Vagina (tissue), 2 donors: ENCODE results near the gene NPSR1. TPM values are rescaled to one million over a fixed set of nuclear protein-coding genes. Genes with fewer than 3 reads are reported as not detected.

Source experiments
- DNase-seq, 2 donors: peaks; one replicate each; pipeline ENCODE4 v3.0.0-alpha.2; 2017; ENCODE audit errors: extremely low spot score in 2 of 2
- H3K27ac ChIP-seq: fragments of 200-600 bp; sonication (generic); one replicate; pipeline ENCODE4 v1.5.1; 2019
- H3K27me3 ChIP-seq: fragments of 200-600 bp; sonication (generic); one replicate; pipeline ENCODE4 v1.5.1; 2019
- H3K36me3 ChIP-seq, 2 donors: fragments of 200-600 bp; sonication (generic); one replicate each; pipeline ENCODE4 v1.5.1; 2017 to 2019
- H3K4me1 ChIP-seq: fragments of 200-600 bp; sonication (generic); one replicate; pipeline ENCODE4 v1.5.1; 2019
- H3K4me3 ChIP-seq, 2 donors: fragments of 200-600 bp; sonication (generic); 1 replicate in 1 of 2; 2 replicates in 1 of 2; pipeline ENCODE4 v1.5.1; 2016 to 2019
- H3K9me3 ChIP-seq: fragments of 200-600 bp; sonication (generic); one replicate; pipeline ENCODE4 v1.5.1; 2019
- POLR2A ChIP-seq, 2 donors: fragments of 450-650 bp; IDR thresholded peaks; one replicate each; pipeline ENCODE4 v1.6.1; 2017; ENCODE audit warnings: antibody characterized with exemption in 2 of 2, mild to moderate bottlenecking in 2 of 2, moderate library complexity in 2 of 2
- POLR2AphosphoS5 ChIP-seq, 2 donors: sonication (generic); formaldehyde crosslinking; IDR thresholded peaks; one replicate each; pipeline ENCODE4 v1.9.0; 2017; ENCODE audit warnings: antibody characterized with exemption in 2 of 2, mild to moderate bottlenecking in 2 of 2, low read depth in 1 of 2; ENCODE audit not compliant: insufficient read depth in 1 of 2
- intact Hi-C: fragments of 100-400 bp; cut with DNase I; formaldehyde crosslinking; loops from one replicate; pipeline ENCODE4 v1.15.1; 2023
- total RNA-seq: library from RNA; depleted of rRNA; stranded (reverse); fragments of >200 nt; gene quantifications from one replicate; pipeline ENCODE4 v1.2.3, GENCODE V29; 2016
- TF ChIP-seq, protein P1 (sequence below), 3 experiments: fragments of 450-650 bp in 2 of 3; fragments of 200-600 bp in 1 of 3; sonication (generic) in 1 of 3; IDR thresholded peaks; one replicate each; pipeline ENCODE4 v1.5.1; 2017 to 2019; ENCODE audit warnings: antibody characterized with exemption in 3 of 3, mild to moderate bottlenecking in 2 of 3, moderate library complexity in 2 of 3

The NPSR1 gene
- total RNA-seq, 1 donor from 2014 or later, result not detected

GRCh38 chr7:34652809-34653208 is 5.2 kb upstream of the NPSR1 start:
- TF ChIP-seq POLR2AphosphoS5 (IDR thresholded peaks at IDR 0.05; ENCODE audit: insufficient read depth in 1 of 2, low read depth in 1 of 2) (no peak), POLR2A (IDR thresholded peaks at IDR 0.05) (no peak)
- TF ChIP-seq, protein P1, sequence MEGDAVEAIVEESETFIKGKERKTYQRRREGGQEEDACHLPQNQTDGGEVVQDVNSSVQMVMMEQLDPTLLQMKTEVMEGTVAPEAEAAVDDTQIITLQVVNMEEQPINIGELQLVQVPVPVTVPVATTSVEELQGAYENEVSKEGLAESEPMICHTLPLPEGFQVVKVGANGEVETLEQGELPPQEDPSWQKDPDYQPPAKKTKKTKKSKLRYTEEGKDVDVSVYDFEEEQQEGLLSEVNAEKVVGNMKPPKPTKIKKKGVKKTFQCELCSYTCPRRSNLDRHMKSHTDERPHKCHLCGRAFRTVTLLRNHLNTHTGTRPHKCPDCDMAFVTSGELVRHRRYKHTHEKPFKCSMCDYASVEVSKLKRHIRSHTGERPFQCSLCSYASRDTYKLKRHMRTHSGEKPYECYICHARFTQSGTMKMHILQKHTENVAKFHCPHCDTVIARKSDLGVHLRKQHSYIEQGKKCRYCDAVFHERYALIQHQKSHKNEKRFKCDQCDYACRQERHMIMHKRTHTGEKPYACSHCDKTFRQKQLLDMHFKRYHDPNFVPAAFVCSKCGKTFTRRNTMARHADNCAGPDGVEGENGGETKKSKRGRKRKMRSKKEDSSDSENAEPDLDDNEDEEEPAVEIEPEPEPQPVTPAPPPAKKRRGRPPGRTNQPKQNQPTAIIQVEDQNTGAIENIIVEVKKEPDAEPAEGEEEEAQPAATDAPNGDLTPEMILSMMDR (IDR thresholded peaks at IDR 0.05), result no peak
- Histone ChIP-seq H3K27me3 (no peaks in the 10 kb centered on the region), H3K36me3 (no peaks in the 10 kb centered on the region), H3K4me3 (no peak overlapping the region), H3K27ac (no peak overlapping the region), H3K4me1 (no peaks in the 10 kb centered on the region), H3K9me3 (no peaks in the 10 kb centered on the region)
- DNase-seq, result no peak
- intact Hi-C loops, result no loop called here

GRCh38 chr7:34653787-34654186 is 4.2 kb upstream of the NPSR1 start:
- H3K36me3 ChIP-seq, result no peaks in the 10 kb centered on the region
- TF ChIP-seq POLR2AphosphoS5 (IDR thresholded peaks at IDR 0.05; ENCODE audit: insufficient read depth in 1 of 2, low read depth in 1 of 2) (no peak), POLR2A (IDR thresholded peaks at IDR 0.05) (no peak)
- TF ChIP-seq, protein P1 (IDR thresholded peaks at IDR 0.05), result no peak
- no peak overlapping the region for H3K4me3 ChIP-seq
- intact Hi-C loops, result no loop called here
- H3K4me1 ChIP-seq, result no peaks in the 10 kb centered on the region
- no peaks in the 10 kb centered on the region for H3K27me3 ChIP-seq
- no peak for DNase-seq
- H3K9me3 ChIP-seq, result no peaks in the 10 kb centered on the region
- H3K27ac ChIP-seq, result no peak overlapping the region

GRCh38 chr7:34655384-34655783 is 2.6 kb upstream of the NPSR1 start:
- intact Hi-C loops, result no loop called here
- Histone ChIP-seq H3K4me3 (no peak overlapping the region), H3K27ac (no peak overlapping the region)

GRCh38 chr7:34656041-34656440 is 2.0 kb upstream of the NPSR1 start:
- no peak for DNase-seq
- Histone ChIP-seq H3K9me3 (no peaks in the 10 kb centered on the region), H3K36me3 (no peaks in the 10 kb centered on the region), H3K27me3 (no peaks in the 10 kb centered on the region), H3K4me3 (no peak overlapping the region), H3K4me1 (no peaks in the 10 kb centered on the region), H3K27ac (no peak overlapping the region)
- intact Hi-C loops, result no loop called here
- TF ChIP-seq, protein P1 (IDR thresholded peaks at IDR 0.05), result no peak
- TF ChIP-seq POLR2AphosphoS5 (IDR thresholded peaks at IDR 0.05; ENCODE audit: insufficient read depth in 1 of 2, low read depth in 1 of 2) (no peak), POLR2A (IDR thresholded peaks at IDR 0.05) (no peak)

More at GRCh38 chr7:34655384-34655783, 2.6 kb upstream of the NPSR1 start:
- DNase-seq, result no peak
- no peaks in the 10 kb centered on the region for H3K9me3 ChIP-seq
- no peaks in the 10 kb centered on the region for H3K4me1 ChIP-seq
- no peaks in the 10 kb centered on the region for H3K27me3 ChIP-seq
- no peaks in the 10 kb centered on the region for H3K36me3 ChIP-seq
- TF ChIP-seq, protein P1 (IDR thresholded peaks at IDR 0.05), result no peak
- TF ChIP-seq POLR2A (IDR thresholded peaks at IDR 0.05) (no peak), POLR2AphosphoS5 (IDR thresholded peaks at IDR 0.05; ENCODE audit: insufficient read depth in 1 of 2, low read depth in 1 of 2) (no peak)

DNA sequence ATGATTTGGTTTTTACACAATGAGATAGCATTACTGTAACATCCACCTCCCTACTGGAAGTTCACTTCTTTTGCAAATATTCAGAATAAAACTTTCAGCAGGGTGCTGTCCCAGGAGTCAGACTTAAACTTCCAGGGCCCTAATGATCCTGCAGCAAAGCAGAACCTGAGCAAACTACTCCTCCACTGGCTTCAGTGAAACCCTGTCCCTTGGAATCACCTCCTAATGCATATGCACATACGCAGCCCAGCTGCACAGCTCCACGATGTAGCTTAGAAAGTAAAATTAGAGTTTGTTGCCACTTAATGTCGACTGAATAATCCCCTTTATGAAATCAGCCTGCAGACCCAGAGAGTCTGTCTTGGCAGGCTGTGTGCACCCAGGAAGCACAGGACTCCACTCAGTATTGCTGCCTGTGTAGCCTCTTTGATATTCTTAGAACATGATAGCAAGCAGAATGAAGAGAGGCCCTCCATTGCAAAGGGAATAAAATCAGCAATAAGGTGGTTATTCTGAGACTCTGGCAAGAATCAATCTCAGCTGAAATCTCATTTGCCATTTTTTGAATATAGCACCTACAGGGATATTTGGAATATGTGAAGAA is 1.6 kb downstream of the NPSR1 start:
- Histone ChIP-seq H3K4me3 (no peak overlapping the region), H3K27ac (no peak overlapping the region), H3K4me1 (no peaks in the 10 kb centered on the region), H3K27me3 (no peaks in the 10 kb centered on the region), H3K9me3 (no peaks in the 10 kb centered on the region), H3K36me3 (no peaks in the 10 kb centered on the region)
- intact Hi-C loops, result no loop called here
- DNase-seq, result no peak
- TF ChIP-seq, protein P1 (IDR thresholded peaks at IDR 0.05), result no peak
- TF ChIP-seq POLR2AphosphoS5 (IDR thresholded peaks at IDR 0.05; ENCODE audit: insufficient read depth in 1 of 2, low read depth in 1 of 2) (no peak), POLR2A (IDR thresholded peaks at IDR 0.05) (no peak)
